AG10803 (cell line): Measurements from ENCODE around the gene NCAPD2.

Experiments used
- DNase-seq: peaks from one replicate; pipeline ENCODE4 v3.0.0; 2010; ENCODE audit warnings: low read depth
- H3K4me3 ChIP-seq: 2 replicates; pipeline ENCODE4 v1.5.1; 2011; ENCODE audit warnings: mild to moderate bottlenecking, low read length, control low read depth
- TF ChIP-seq, protein P1 (sequence below): conservative IDR thresholded peaks from 2 replicates; pipeline ENCODE4 v1.5.1; 2011; ENCODE audit warnings: mild to moderate bottlenecking, low read length, control low read depth, inconsistent platforms

NCAPD2 gene

GRCh38 chr12:6507102-6507998, 13.4 kb downstream of the NCAPD2 start:
- no peak overlapping the region for H3K4me3 ChIP-seq
- TF ChIP-seq, protein P1, sequence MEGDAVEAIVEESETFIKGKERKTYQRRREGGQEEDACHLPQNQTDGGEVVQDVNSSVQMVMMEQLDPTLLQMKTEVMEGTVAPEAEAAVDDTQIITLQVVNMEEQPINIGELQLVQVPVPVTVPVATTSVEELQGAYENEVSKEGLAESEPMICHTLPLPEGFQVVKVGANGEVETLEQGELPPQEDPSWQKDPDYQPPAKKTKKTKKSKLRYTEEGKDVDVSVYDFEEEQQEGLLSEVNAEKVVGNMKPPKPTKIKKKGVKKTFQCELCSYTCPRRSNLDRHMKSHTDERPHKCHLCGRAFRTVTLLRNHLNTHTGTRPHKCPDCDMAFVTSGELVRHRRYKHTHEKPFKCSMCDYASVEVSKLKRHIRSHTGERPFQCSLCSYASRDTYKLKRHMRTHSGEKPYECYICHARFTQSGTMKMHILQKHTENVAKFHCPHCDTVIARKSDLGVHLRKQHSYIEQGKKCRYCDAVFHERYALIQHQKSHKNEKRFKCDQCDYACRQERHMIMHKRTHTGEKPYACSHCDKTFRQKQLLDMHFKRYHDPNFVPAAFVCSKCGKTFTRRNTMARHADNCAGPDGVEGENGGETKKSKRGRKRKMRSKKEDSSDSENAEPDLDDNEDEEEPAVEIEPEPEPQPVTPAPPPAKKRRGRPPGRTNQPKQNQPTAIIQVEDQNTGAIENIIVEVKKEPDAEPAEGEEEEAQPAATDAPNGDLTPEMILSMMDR, result no peak
- DNase-seq, result no peak

DNA sequence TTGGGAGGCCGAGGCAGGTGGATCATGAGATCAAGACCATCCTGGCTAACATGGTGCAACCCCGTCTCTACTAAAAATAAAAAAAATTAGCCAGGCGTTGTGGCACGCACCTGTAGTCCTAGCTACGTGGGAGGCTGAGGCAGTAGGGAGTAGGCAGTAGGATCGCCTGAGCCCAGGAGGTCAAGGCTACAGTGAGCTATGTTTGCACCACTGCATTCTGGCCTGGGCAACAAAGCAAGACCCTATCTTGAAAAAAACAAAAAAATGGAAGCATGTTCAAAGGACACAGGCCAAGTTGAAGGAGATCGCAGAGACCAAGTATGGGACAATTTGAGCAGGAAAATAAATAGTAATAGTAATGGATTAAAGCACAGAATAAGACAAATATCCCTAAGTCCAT, 14.2 kb downstream of the NCAPD2 start:
- no peak overlapping the region for H3K4me3 ChIP-seq
- no peak for DNase-seq
- TF ChIP-seq, protein P1, result no peak

GRCh38 chr12:6520186-6520585, 26.3 kb downstream of the NCAPD2 start:
- TF ChIP-seq, protein P1, result no peak
- no peak for DNase-seq
- no peak overlapping the region for H3K4me3 ChIP-seq

- DNase-seq, result no peak
- H3K4me3 ChIP-seq, result no peak overlapping the region
- TF ChIP-seq, protein P1, result no peak
Measured at GRCh38 chr12:6522193-6522592, 28.3 kb downstream of the NCAPD2 start.

GRCh38 chr12:6523708-6524107, 29.8 kb downstream of the NCAPD2 start:
- TF ChIP-seq, protein P1, result no peak
- no peak overlapping the region for H3K4me3 ChIP-seq
- DNase-seq, result no peak

GRCh38 chr12:6524648-6525047, 30.7 kb downstream of the NCAPD2 start:
- no peak overlapping the region for H3K4me3 ChIP-seq
- TF ChIP-seq, protein P1, result no peak
- DNase-seq, result no peak

DNA sequence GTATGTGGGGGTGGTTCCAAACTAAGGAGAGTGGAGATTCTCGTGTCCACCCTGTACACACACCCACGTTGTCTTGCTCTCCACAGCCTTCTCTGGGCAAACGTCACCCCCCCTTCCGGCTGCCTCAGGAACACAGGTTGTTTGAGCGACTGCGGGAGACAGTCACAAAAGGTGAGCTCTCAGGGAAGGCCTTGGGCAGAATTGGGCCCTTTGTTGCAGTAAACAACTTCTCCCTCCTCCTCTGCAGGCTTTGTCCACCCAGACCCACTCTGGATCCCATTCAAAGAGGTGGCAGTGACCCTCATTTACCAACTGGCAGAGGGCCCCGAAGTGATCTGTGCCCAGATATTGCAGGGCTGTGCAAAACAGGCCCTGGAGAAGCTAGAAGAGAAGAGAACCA, 32.3 kb downstream of the NCAPD2 start:
- no peak for DNase-seq
- TF ChIP-seq, protein P1, result no peak
- no peak overlapping the region for H3K4me3 ChIP-seq
